Measurements from ENCODE around the gene HECW1. TPM values are rescaled to one million over a fixed set of nuclear protein-coding genes. Genes with fewer than 3 reads are reported as not detected.

HECW1 gene
- total and polyA plus RNA-seq, 4 donors: 0.77 to 1.9 (median 1.0) TPM; not detected in 1

DNA sequence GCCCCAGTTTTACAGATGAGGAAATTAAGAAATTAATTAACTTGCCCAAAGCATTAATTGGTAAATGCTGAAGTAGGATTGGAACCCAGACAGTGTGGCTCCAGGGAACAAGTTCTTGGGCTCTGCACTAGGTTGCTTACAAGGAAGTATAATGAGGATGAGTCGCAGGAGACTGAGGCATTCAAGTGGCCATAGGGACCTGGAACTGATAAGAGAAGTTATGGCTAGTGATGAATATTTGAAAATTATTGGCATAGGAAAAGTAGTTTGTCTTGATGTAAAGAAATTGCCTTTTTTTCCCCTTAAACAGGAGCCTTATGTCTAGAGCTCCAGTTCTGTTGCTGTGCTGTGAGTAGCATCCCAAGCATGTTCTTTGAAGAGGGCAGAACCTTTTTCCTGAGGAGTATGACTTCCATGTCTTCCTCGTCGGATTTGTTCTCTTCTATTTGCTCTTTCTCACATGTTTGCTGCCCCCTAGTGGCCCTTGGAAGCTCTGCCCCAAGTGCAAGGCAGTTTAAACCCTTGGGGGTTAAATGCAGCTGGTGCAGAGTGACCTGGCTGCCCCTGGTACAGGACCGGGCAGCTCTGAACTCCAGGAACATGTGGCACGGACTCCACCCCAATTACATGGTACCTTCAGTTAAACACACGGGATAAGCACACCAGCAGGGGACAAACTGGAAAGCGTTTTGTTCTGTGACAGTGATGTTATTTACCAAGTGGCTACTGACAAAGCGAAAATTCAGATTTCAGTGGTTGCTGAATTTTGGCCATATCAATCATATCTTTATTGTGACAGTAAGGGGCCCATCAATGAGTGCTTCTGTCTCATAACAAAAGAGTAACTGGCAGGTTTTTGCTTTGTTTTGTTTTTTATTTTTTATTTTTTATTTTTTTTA lies 148.8 kb downstream of the HECW1 start:
- H3K27ac ChIP-seq (ENCODE audit: low read depth in 1 of 2, low read length in 2 of 2): no peak overlapping the region
- H3K9me3 ChIP-seq (ENCODE audit: control insufficient read depth, low read length): no peaks in the 10 kb centered on the region
- DNase-seq (peak; percentile 68 to 83), ATAC-seq (ENCODE audit: low FRiP score) (no peak)
- no peaks in the 10 kb centered on the region for H3K4me1 ChIP-seq (ENCODE audit: control insufficient read depth in 1 of 2, insufficient read depth in 2 of 2, low read length in 2 of 2)
- H3K4me3 ChIP-seq (ENCODE audit: low read length in 2 of 2): no peak overlapping the region
- WGBS, 2 donors: 21 to 23% methylated on average over 8 of the region's 8 CpGs
- intact Hi-C loops (cut with DNase I): loop anchor here (2.0 kb wide), 1 partner anchor 320 kb away; no protein-coding TSS in a partner anchor
- no peaks in the 10 kb centered on the region for H3K27me3 ChIP-seq (ENCODE audit: control insufficient read depth in 1 of 2, insufficient read depth in 2 of 2, low read length in 1 of 2)
- no peaks in the 10 kb centered on the region for H3K36me3 ChIP-seq (ENCODE audit: control insufficient read depth in 1 of 2, insufficient read depth in 2 of 2, low read length in 1 of 2)

DNA sequence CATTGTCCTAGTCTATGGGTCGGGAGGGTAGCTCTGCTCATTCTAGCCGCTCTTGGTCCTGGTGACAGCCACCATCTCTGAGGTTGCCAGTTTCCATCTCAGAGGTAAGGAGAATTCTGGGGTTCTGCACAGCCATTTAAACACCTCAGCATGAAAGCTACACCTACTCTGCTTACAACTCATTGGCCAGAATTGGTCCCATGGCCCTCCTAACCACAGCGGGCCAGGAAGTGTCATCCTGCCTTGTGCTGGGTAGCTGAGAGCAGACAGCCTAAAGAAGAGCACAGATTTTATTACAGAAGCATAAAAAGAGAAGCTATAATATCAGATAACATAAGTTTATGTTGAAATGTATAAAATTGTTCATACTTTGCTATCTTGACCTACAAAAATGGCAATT lies 152.7 kb downstream of the HECW1 start:
- H3K9me3 ChIP-seq (ENCODE audit: control insufficient read depth, low read length): no peaks in the 10 kb centered on the region
- H3K36me3 ChIP-seq (ENCODE audit: control insufficient read depth in 1 of 2, insufficient read depth in 2 of 2, low read length in 1 of 2): no peaks in the 10 kb centered on the region
- intact Hi-C loops (cut with DNase I): no loop called here
- no peaks in the 10 kb centered on the region for H3K27me3 ChIP-seq (ENCODE audit: control insufficient read depth in 1 of 2, insufficient read depth in 2 of 2, low read length in 1 of 2)
- no peak overlapping the region for H3K27ac ChIP-seq (ENCODE audit: low read depth in 1 of 2, low read length in 2 of 2)
- DNase-seq: no peak
- H3K4me3 ChIP-seq (ENCODE audit: low read length in 2 of 2): no peak overlapping the region
- no peaks in the 10 kb centered on the region for H3K4me1 ChIP-seq (ENCODE audit: control insufficient read depth in 1 of 2, insufficient read depth in 2 of 2, low read length in 2 of 2)
- 93 to 99% methylated on average over 3 of the region's 3 CpGs for WGBS, 2 donors
- no peak for ATAC-seq (ENCODE audit: low FRiP score)

DNA sequence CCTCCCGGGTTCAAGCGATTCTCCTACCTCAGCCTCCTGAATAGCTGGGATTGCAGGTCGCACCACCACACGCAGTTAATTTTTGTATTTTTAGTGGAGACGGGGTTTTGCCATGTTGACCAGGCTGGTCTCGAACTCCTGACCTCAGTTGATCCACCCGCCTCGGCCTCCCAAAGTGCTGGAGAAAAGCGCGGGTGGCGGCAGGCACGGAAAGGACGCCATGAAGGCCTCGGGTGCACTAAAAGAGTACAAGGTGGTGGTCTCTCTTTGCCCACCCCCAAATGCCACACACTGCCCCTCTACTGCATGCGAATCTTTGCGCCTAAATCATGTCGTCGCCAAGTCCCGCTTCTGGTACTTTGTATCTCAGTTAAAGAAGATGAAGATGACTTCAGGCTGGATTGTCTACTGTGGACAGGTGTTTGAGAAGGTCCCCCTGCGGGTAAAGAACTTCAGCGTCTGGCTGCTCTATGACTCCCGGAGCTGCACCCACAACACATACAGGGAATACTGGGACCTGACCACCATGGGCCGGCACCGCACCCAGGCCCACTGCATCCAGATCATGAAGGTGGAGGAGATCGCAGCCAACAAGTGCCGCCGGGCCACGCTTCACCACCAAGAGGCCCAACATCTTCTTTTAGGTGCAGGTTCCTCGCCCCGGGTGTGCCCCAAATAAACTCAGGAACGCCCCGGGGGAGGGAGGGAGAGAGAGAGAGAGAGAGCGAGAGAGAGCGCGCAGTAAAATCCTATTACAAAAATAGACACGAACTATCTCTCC lies 161.7 kb downstream of the HECW1 start:
- DNase-seq (no peak), ATAC-seq (ENCODE audit: low FRiP score) (no peak)
- H3K27me3 ChIP-seq (ENCODE audit: control insufficient read depth in 1 of 2, insufficient read depth in 2 of 2, low read length in 1 of 2): no peaks in the 10 kb centered on the region
- no peak overlapping the region for H3K27ac ChIP-seq (ENCODE audit: low read depth in 1 of 2, low read length in 2 of 2)
- WGBS, 2 donors: 96 to 97% methylated on average over 36 of the region's 36 CpGs
- H3K4me3 ChIP-seq (ENCODE audit: low read length in 2 of 2): no peak overlapping the region
- no peaks in the 10 kb centered on the region for H3K4me1 ChIP-seq (ENCODE audit: control insufficient read depth in 1 of 2, insufficient read depth in 2 of 2, low read length in 2 of 2)
- intact Hi-C loops (cut with DNase I): no loop called here
- H3K9me3 ChIP-seq (ENCODE audit: control insufficient read depth, low read length): no peaks in the 10 kb centered on the region
- H3K36me3 ChIP-seq (ENCODE audit: control insufficient read depth in 1 of 2, insufficient read depth in 2 of 2, low read length in 1 of 2): no peaks in the 10 kb centered on the region

DNA sequence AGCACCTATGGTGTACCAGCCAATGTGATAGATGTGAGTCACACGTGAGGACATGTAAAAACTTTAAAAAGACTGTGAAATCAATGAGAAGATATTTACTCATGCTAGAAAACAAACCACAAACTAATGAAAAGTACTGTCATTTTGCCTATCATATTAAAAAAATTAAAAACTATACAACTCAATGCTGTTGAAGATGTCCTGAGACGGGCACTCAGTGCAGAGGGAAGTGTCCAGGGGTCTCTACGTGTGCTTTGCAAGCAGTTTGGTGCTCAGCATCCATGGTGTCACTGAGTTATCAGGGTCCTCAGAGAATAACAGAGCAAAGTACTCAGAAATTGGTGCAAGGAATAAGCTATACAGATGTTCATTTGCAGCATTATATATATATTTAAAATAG lies 162.3 kb downstream of the HECW1 start:
- ATAC-seq (ENCODE audit: low FRiP score) (no peak), DNase-seq (no peak)
- Histone ChIP-seq H3K27me3 (ENCODE audit: control insufficient read depth in 1 of 2, insufficient read depth in 2 of 2, low read length in 1 of 2) (no peaks in the 10 kb centered on the region), H3K4me1 (ENCODE audit: control insufficient read depth in 1 of 2, insufficient read depth in 2 of 2, low read length in 2 of 2) (no peaks in the 10 kb centered on the region), H3K36me3 (ENCODE audit: control insufficient read depth in 1 of 2, insufficient read depth in 2 of 2, low read length in 1 of 2) (no peaks in the 10 kb centered on the region), H3K9me3 (ENCODE audit: control insufficient read depth, low read length) (no peaks in the 10 kb centered on the region), H3K27ac (ENCODE audit: low read depth in 1 of 2, low read length in 2 of 2) (no peak overlapping the region), H3K4me3 (ENCODE audit: low read length in 2 of 2) (no peak overlapping the region)
- 92 to 96% methylated on average over 3 of the region's 3 CpGs for WGBS, 2 donors
- intact Hi-C loops (cut with DNase I): no loop called here

DNA sequence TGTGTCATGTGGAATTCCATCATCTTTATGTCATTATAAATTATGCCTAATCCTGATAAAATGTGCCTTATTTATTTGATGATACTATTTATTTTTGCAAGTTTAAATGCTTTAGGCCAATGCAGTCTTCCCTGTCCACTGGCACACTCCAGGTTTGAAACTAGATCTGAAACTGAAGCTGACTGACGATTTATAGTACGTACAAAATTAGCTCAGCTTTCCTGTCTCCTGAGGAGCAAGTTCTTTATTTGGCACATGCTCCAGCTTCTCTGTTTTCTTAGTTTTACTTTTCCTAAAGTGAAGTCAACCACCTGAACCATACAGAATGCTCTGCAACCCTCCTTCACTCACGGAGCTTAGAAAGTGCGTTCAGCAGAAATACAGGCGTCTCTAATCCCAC lies 164.1 kb downstream of the HECW1 start:
- H3K4me3 ChIP-seq (ENCODE audit: low read length in 2 of 2): no peak overlapping the region
- no peaks in the 10 kb centered on the region for H3K9me3 ChIP-seq (ENCODE audit: control insufficient read depth, low read length)
- no peak overlapping the region for H3K27ac ChIP-seq (ENCODE audit: low read depth in 1 of 2, low read length in 2 of 2)
- no peaks in the 10 kb centered on the region for H3K36me3 ChIP-seq (ENCODE audit: control insufficient read depth in 1 of 2, insufficient read depth in 2 of 2, low read length in 1 of 2)
- no peak for DNase-seq
- no peak for ATAC-seq (ENCODE audit: low FRiP score)
- H3K27me3 ChIP-seq (ENCODE audit: control insufficient read depth in 1 of 2, insufficient read depth in 2 of 2, low read length in 1 of 2): no peaks in the 10 kb centered on the region
- intact Hi-C loops (cut with DNase I): no loop called here
- 17 to 20% methylated on average over 5 of the region's 5 CpGs for WGBS, 2 donors
- H3K4me1 ChIP-seq (ENCODE audit: control insufficient read depth in 1 of 2, insufficient read depth in 2 of 2, low read length in 2 of 2): no peaks in the 10 kb centered on the region

DNA sequence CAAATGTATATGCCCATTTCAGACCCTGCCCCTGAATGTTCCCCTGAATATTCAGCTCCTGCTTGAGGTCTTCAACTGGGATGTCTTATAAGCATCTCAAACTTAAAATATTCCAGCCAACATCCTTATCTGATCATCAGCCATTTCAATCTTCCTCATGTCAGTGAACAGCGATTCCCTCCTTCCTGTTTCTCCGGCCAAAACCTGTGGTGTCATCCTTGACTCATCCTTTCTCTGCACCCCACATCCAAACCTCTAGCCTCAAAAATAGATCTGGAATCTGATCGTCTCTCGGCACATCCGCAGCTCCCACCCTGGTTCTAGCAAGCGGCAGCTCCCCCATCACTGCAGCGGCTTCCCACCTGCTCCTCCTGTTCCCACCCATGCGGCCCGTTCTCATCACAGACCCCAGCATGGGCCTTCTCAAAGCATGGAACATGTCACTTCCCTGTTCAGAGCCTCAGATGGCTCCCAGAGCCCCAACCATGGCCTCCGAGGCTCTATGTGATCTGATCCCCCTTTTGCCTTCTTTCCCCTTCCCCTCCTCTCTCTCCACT lies 165.7 kb downstream of the HECW1 start:
- Histone ChIP-seq H3K27me3 (ENCODE audit: control insufficient read depth in 1 of 2, insufficient read depth in 2 of 2, low read length in 1 of 2) (no peaks in the 10 kb centered on the region), H3K36me3 (ENCODE audit: control insufficient read depth in 1 of 2, insufficient read depth in 2 of 2, low read length in 1 of 2) (no peaks in the 10 kb centered on the region), H3K4me1 (ENCODE audit: control insufficient read depth in 1 of 2, insufficient read depth in 2 of 2, low read length in 2 of 2) (no peaks in the 10 kb centered on the region), H3K4me3 (ENCODE audit: low read length in 2 of 2) (no peak overlapping the region), H3K27ac (ENCODE audit: low read depth in 1 of 2, low read length in 2 of 2) (no peak overlapping the region), H3K9me3 (ENCODE audit: control insufficient read depth, low read length) (no peaks in the 10 kb centered on the region)
- ATAC-seq (ENCODE audit: low FRiP score): no peak
- no peak for DNase-seq
- intact Hi-C loops (cut with DNase I): no loop called here
- 89 to 94% methylated on average over 10 of the region's 10 CpGs for WGBS, 2 donors

DNA sequence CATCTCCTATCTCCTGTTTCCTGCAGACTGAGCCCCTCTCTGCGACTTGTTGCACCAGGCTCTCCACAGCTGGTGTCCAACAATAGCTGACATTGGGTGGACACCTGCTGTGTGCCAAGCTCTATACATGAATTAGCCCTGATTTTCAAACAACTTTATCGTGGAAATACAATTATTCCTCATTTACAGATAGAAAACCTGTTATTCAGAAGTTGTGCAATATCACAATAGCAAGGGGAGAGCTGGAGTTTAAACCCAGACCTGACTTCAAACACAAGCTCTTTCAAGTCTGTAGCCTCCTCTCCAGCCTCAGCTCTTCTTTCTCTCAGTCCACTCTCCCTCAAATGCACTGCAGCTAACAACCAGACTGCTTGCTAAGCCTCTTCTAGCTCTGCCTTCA lies 168.8 kb downstream of the HECW1 start:
- no peak overlapping the region for H3K4me3 ChIP-seq (ENCODE audit: low read length in 2 of 2)
- H3K27me3 ChIP-seq (ENCODE audit: control insufficient read depth in 1 of 2, insufficient read depth in 2 of 2, low read length in 1 of 2): no peaks in the 10 kb centered on the region
- H3K27ac ChIP-seq (ENCODE audit: low read depth in 1 of 2, low read length in 2 of 2): no peak overlapping the region
- no peaks in the 10 kb centered on the region for H3K4me1 ChIP-seq (ENCODE audit: control insufficient read depth in 1 of 2, insufficient read depth in 2 of 2, low read length in 2 of 2)
- H3K36me3 ChIP-seq (ENCODE audit: control insufficient read depth in 1 of 2, insufficient read depth in 2 of 2, low read length in 1 of 2): no peaks in the 10 kb centered on the region
- intact Hi-C loops (cut with DNase I): no loop called here
- WGBS, 2 donors: 67 to 77% methylated on average over 2 of the region's 2 CpGs
- DNase-seq (no peak), ATAC-seq (ENCODE audit: low FRiP score) (no peak)
- H3K9me3 ChIP-seq (ENCODE audit: control insufficient read depth, low read length): peaks cover 1% of the 10 kb centered on the region

DNA sequence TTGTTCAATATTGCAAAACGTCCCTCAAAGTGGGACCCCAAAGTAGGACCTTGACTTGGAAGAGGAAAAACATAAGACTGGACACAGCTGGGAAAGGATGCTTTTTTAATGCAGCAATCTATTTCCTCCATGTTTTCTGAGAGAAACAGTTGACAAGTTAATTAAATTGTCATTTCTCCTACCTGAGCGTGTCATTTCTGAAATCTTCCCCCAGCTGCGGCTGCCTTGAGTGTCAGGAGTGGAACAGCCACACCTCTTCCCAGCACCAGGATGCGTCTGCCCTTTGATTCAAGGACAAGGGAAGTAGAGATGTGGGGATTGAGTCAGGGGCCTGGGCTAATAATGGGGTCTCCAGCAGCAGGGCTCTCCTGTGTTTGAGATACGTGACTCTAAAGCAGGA lies 171.3 kb downstream of the HECW1 start:
- no peaks in the 10 kb centered on the region for H3K4me1 ChIP-seq (ENCODE audit: control insufficient read depth in 1 of 2, insufficient read depth in 2 of 2, low read length in 2 of 2)
- H3K27me3 ChIP-seq (ENCODE audit: control insufficient read depth in 1 of 2, insufficient read depth in 2 of 2, low read length in 1 of 2): no peaks in the 10 kb centered on the region
- H3K27ac ChIP-seq (ENCODE audit: low read depth in 1 of 2, low read length in 2 of 2): no peak overlapping the region
- H3K4me3 ChIP-seq (ENCODE audit: low read length in 2 of 2): no peak overlapping the region
- intact Hi-C loops (cut with DNase I): no loop called here
- WGBS, 2 donors: 83 to 87% methylated on average over 5 of the region's 5 CpGs
- peaks cover 1% of the 10 kb centered on the region for H3K9me3 ChIP-seq (ENCODE audit: control insufficient read depth, low read length)
- ATAC-seq (ENCODE audit: low FRiP score) (no peak), DNase-seq (no peak)
- H3K36me3 ChIP-seq (ENCODE audit: control insufficient read depth in 1 of 2, insufficient read depth in 2 of 2, low read length in 1 of 2): no peaks in the 10 kb centered on the region

Data from aorta (tissue), 5 donors.